Right ventricle myocardium inferior (tissue), 1 donor: ENCODE data around the gene SORBS1. TPM values are rescaled to one million over a fixed set of nuclear protein-coding genes. Genes with fewer than 3 reads are reported as not detected.

Experiments used
- ATAC-seq: fragments of 200-7000 bp; cut with Tn5 transposase; one replicate; pipeline ENCODE4 v1.9.1; 2020; ENCODE audit warnings: mild to moderate bottlenecking, moderate library complexity
- DNase-seq: peaks from one replicate; pipeline ENCODE4 v3.0.0; 2021; ENCODE audit errors: missing footprints
- intact Hi-C: fragments of 100-400 bp; cut with DNase I; formaldehyde crosslinking; loops from one replicate; pipeline ENCODE4 v1.11.0; 2022
- total RNA-seq: library from RNA; stranded (reverse); fragmentation: NEBNext Ultra II Directional; extraction: Animal tissue kit (Norgen Biotek cat#: 25700); gene quantifications from one replicate; pipeline ENCODE4 v1.2.1, GENCODE V29; 2021
- donor health status: DM: no; HTN: yes; CAD: no; lungs with severe emphysema.

The SORBS1 gene
- total RNA-seq, 1 donor from 2014 or later = 666 TPM

- DNase-seq (no peak), ATAC-seq (no peak)
- intact Hi-C loops = no loop called here
Observed at GRCh38 chr10:95545981-95546380, 15.2 kb downstream of the SORBS1 start.

DNA sequence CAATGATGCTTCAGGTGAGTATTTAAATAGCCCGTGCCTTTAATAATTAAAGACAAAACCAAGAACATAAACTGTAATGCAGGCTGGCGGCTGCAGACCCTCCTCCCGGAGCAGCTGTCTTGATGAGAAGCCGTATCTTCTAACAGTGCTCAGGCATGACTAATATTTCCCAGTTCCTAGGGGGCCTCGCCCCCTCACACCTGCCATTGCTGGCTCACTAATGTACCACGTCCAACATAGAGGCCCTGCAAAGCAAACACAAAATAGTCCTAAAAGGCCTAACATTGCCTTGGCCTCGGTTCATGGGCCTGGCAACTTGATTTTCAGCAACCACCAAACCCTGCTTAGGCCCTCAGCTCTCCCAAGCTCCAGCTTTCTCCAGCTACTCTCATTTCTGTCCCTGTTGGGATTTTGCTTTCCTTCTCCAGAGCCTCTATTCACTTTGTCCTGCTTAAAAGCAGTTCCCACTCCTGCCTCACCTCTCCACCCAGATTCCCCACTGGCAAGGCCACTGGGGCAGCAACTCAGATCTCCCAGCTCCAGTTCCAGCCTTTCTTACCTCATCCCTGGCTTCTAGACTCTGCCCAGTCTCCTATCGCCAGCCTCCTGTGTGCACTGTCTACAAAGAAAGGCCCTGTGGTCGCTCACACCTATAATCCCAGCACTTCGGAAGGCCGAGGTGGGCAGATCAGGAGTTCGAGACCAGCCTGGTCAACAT lies 16.2 kb downstream of the SORBS1 start:
- ATAC-seq (no peak), DNase-seq (peak; percentile 46)
- intact Hi-C loops = no loop called here

DNA sequence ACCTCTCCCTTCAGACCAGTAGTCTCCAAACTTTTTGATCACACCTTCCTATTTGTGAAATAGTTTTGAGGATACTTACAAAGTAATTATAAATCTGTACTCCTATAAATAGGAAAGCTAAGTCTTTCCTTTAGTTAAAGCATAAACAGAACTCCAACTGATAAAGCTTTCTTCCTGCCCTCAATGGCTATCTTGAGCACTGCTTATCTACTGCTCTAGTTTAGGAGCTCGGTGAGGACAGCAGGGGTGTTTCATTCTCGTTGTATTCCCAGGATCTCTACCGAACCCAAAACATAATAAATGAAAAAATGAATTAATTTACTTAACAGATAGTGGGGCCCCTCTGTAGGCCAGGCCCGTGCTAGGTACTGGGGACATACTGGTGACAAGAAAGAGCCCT lies 17.7 kb downstream of the SORBS1 start:
- intact Hi-C loops = loop anchor here (2.0 kb wide), 1 partner anchor 69 kb away; no protein-coding TSS in a partner anchor
- ATAC-seq (no peak), DNase-seq (no peak)

- intact Hi-C loops = loop anchor here (2.0 kb wide), 1 partner anchor 68 kb away; no protein-coding TSS in a partner anchor
- ATAC-seq = peak; percentile 60
- no peak for DNase-seq
Observed at GRCh38 chr10:95542761-95543160, 18.4 kb downstream of the SORBS1 start.

GRCh38 chr10:95542330-95542729 lies 18.8 kb downstream of the SORBS1 start:
- intact Hi-C loops = loop anchor here (2.0 kb wide), 1 partner anchor 68 kb away; no protein-coding TSS in a partner anchor
- peak; percentile 70 for ATAC-seq
- DNase-seq = no peak

DNA sequence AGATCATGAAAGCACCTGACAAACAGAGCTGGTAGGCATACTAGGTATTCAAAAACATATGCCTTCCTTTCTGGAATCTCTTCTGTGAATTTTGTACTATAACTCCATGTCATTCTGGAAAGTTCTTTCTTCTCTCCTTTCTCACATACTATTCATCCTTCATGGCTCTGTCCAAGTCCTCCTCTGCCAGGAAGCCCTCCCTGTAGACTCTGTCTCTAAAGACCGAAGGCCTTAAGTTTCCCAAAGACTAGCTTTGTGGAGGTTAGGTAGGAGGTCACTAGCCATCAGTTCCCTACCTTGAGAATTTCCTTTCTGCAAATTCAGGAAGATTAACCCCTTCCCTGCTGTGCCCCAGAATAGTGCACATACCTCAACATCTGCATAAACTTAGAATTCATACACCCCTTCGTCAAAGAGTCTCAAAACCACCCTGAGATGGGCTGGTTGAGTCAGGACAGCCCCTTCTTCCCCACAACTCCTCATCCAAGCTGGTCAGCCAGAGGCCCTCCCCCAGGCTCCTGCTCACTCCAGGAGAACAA lies 20.6 kb downstream of the SORBS1 start:
- no peak for ATAC-seq
- no peak for DNase-seq
- intact Hi-C loops = loop anchor here (2.0 kb wide), 1 partner anchor 22 kb away; no protein-coding TSS in a partner anchor

- no peak for ATAC-seq
- intact Hi-C loops = loop anchor here (2.0 kb wide), 1 partner anchor 21 kb away; no protein-coding TSS in a partner anchor
Observed at GRCh38 chr10:95539560-95540284, 21.4 kb downstream of the SORBS1 start.

GRCh38 chr10:95538412-95538811 lies 22.8 kb downstream of the SORBS1 start:
- no peak for ATAC-seq
- DNase-seq = no peak
- intact Hi-C loops = no loop called here

More at GRCh38 chr10:95539560-95540284, 21.4 kb downstream of the SORBS1 start:
- DNase-seq = no peak

- ATAC-seq (no peak), DNase-seq (no peak)
- intact Hi-C loops = no loop called here
Observed at GRCh38 chr10:95537542-95537927, 23.6 kb downstream of the SORBS1 start.

DNA sequence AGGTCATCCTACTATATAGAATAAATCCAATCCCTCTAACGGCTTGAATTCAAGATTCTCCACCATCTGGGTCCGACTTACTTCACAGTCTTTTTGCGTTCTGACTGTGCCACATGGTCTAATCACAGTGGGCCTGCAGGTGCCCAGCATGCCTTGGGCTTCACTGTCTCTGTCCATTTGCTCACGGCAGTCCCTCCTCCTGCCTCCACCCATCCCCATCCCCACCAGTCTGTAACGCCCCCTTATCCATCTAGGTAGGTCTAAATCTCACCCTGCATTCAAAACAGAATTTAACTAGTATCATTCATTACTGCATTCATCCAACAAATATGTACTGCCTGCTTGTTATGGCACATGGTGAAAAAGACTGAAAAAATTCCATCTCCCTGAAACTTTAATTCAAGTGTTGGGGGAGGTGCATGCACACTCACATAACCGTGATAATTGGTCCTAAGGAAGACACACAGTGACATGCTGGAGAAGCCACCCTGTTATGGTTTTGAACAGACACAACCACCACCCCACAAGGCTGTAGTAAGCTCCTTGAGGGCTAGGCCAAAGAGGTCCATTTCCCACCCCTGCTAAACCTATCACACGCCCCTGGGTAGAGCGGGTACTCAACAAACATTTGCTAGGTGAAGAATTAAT lies 24.2 kb downstream of the SORBS1 start:
- DNase-seq = no peak
- intact Hi-C loops = no loop called here
- ATAC-seq = no peak

- DNase-seq = no peak
- intact Hi-C loops = no loop called here
- ATAC-seq = no peak
Observed at GRCh38 chr10:95536017-95536416, 25.2 kb downstream of the SORBS1 start.

DNA sequence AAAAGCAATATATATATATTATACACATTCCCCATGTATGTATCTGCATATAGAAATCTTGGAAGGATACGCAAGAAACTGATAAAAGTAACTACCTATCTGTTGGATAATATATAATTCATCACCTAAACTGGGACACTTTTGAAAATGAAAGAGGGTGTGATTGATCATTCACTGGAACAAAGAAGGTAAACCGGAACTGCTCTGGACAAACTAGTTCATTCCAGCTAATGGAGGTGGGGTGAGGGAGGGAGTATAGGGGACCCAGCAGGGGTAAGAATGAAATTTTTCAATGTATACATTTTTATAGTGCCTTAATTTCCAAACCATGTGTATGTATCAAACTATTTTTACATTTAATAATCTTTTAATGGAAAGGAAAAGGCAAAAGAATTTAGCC lies 25.6 kb downstream of the SORBS1 start:
- intact Hi-C loops = no loop called here
- DNase-seq (no peak), ATAC-seq (no peak)

DNA sequence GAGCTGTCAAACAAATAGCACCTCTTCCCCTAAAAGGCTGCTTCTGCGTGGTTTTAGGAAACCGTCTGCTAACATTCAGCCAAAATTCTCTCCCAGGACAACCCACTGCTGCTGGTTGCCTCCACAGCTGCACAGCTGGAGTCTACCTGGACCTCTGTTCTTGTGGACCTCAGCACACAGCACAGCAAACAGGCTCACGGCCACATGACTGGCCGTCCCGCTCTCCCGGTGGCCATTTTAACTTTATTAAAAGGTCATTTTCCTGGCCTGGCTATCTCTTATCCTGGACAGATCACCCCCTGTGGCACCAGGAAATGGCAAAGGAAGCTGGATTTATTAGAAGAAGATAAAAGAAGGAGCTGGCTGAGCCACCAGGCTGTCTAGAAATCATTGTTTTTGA lies 27.6 kb downstream of the SORBS1 start:
- DNase-seq = no peak
- intact Hi-C loops = no loop called here
- ATAC-seq = no peak

DNA sequence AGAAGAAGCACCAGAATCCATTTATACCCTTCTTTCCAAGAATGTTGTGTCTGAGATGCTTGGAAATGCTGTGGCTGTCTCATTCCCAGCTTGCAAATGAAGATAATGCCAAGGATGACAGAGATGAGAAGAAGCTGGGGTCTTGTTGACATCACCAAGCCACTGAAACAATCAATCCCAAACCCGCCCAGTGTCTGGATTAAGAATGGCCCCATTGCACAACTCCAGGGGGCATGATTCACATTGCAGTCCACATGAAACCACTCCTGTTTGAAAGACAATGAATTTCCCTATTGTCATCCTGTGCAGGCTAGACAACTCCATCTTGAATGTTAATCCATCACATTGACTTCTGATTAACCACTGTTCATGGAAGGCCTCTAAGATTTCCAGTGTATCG lies 28.6 kb downstream of the SORBS1 start:
- intact Hi-C loops = no loop called here
- ATAC-seq = no peak

GRCh38 chr10:95531994-95532399 lies 29.2 kb downstream of the SORBS1 start:
- intact Hi-C loops = no loop called here
- no peak for ATAC-seq
- no peak for DNase-seq

More for the DNA sequence above, 28.6 kb downstream of the SORBS1 start:
- no peak for DNase-seq

DNA sequence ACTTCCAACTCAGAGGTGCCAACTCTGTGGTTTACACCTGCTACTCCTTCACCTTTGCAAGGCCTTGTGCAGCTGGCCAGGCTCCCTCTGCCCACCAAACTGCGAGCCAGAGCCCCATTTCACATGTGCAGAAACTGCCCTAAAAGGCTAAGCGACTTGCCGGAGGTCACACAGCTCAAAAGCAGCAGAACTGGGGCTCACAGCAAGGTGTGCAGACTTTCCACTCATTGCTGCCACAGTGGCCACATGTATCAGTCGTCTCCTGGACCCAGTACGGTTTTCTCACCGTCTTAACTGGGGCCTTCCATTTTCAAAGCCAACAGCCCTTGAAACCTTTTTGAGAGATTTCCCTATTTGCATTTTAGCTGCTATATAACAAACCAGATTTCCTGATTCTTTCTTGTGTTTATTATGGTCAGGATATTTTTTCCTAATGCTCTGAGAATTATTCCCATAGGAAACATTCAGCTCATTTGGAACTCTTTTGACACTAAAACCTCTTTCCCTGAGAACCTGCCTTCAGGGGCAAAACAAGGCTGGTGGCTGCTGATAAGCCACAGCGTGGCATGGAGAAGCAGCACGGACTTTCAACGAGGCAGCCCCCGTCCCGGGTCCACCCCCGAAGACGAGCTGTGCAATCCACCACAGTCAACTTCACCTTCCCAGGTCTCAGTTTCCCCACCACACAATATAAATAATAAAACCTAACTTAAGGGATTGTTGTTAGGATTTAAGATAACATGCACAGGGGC lies 29.9 kb downstream of the SORBS1 start:
- intact Hi-C loops = no loop called here
- ATAC-seq (no peak), DNase-seq (no peak)

GRCh38 chr10:95530561-95530960 lies 30.6 kb downstream of the SORBS1 start:
- intact Hi-C loops = no loop called here
- DNase-seq (no peak), ATAC-seq (no peak)

GRCh38 chr10:95530029-95530428 lies 31.1 kb downstream of the SORBS1 start:
- DNase-seq (no peak), ATAC-seq (no peak)
- intact Hi-C loops = no loop called here

- intact Hi-C loops = no loop called here
- DNase-seq (no peak), ATAC-seq (no peak)
Observed at GRCh38 chr10:95526044-95526443, 35.1 kb downstream of the SORBS1 start.
